Vagina (tissue), 2 donors: ENCODE measurements around the gene ANKRD44.

Experiments
- CTCF ChIP-seq, 3 experiments: fragments of 450-650 bp in 2 of 3; fragments of 200-600 bp in 1 of 3; sonication (generic) in 1 of 3; IDR thresholded peaks; one replicate each; pipeline ENCODE4 v1.5.1; 2017 to 2019; ENCODE audit warnings: antibody characterized with exemption in 3 of 3, mild to moderate bottlenecking in 2 of 3, moderate library complexity in 2 of 3
- POLR2A ChIP-seq, 2 donors: fragments of 450-650 bp; IDR thresholded peaks; one replicate each; pipeline ENCODE4 v1.6.1; 2017; ENCODE audit warnings: antibody characterized with exemption in 2 of 2, mild to moderate bottlenecking in 2 of 2, moderate library complexity in 2 of 2

- TF ChIP-seq POLR2A (IDR thresholded peaks at IDR 0.05) (no peak), CTCF (IDR thresholded peaks at IDR 0.05) (no peak)
These were observed 330.6 kb downstream of the ANKRD44 start for GRCh38 chr2:196980001-196980400.
